GM21737 (cell line): ENCODE results near the gene ARPC4.

Experiments
- ATAC-seq: cut with Tn5 transposase; IDR thresholded peaks from one replicate; pipeline ENCODE4 v1.9.1; 2021; ENCODE audit warnings: mild to moderate bottlenecking, moderate library complexity; ENCODE audit not compliant: unreplicated experiment

Gene ARPC4

GRCh38 chr3:9792405-9793160 lies at the start of gene ARPC4, which contains the start of gene TADA3:
Gene ARPC4 (plus strand): TSS chr3:9793082. CDS start chr3:9793122, 40 bp downstream.
Gene TADA3 (minus strand): TSS chr3:9792473. CDS start chr3:9791466, 1,007 bp downstream.
- peak; percentile 80 for ATAC-seq

- no peak for ATAC-seq
Measured at GRCh38 chr3:9743548-9743947, 49.3 kb upstream of the ARPC4 start.

- ATAC-seq: no peak
Measured at GRCh38 chr3:9744162-9744561, 48.7 kb upstream of the ARPC4 start.

- ATAC-seq: no peak
Measured at GRCh38 chr3:9745521-9745920, 47.4 kb upstream of the ARPC4 start.

- ATAC-seq: no peak
Measured at GRCh38 chr3:9746330-9746729, 46.6 kb upstream of the ARPC4 start.

- no peak for ATAC-seq
Measured at GRCh38 chr3:9747267-9747666, 45.6 kb upstream of the ARPC4 start.

GRCh38 chr3:9748031-9748430 lies 44.9 kb upstream of the ARPC4 start:
- no peak for ATAC-seq

GRCh38 chr3:9749296-9749644 lies 43.6 kb upstream of the ARPC4 start:
- no peak for ATAC-seq

- ATAC-seq: peak; percentile 88
Measured at GRCh38 chr3:9749645-9750555, 43.0 kb upstream of the ARPC4 start, which contains the start of gene OGG1. Gene OGG1 (plus strand): TSS chr3:9749952. CDS start chr3:9750287, 335 bp downstream.

GRCh38 chr3:9750556-9751411 lies 42.1 kb upstream of the ARPC4 start:
- no peak for ATAC-seq

GRCh38 chr3:9754678-9755077 lies 38.2 kb upstream of the ARPC4 start:
- no peak for ATAC-seq

- ATAC-seq: no peak
Measured at GRCh38 chr3:9757427-9757826, 35.5 kb upstream of the ARPC4 start.

GRCh38 chr3:9760779-9761505 lies 31.9 kb upstream of the ARPC4 start:
- ATAC-seq: no peak

- no peak for ATAC-seq
Measured at GRCh38 chr3:9761919-9762318, 31.0 kb upstream of the ARPC4 start.

- ATAC-seq: no peak
Measured at GRCh38 chr3:9762871-9763270, 30.0 kb upstream of the ARPC4 start.

- ATAC-seq: no peak
Measured at GRCh38 chr3:9765865-9766264, 27.0 kb upstream of the ARPC4 start.

- no peak for ATAC-seq
Measured at GRCh38 chr3:9767418-9767817, 25.5 kb upstream of the ARPC4 start.

GRCh38 chr3:9768141-9768775 lies 24.6 kb upstream of the ARPC4 start:
- no peak for ATAC-seq

- ATAC-seq: no peak
Measured at GRCh38 chr3:9769012-9769411, 23.9 kb upstream of the ARPC4 start.
